ENCODE measurements around the gene SMPDL3B. TPM values are rescaled to one million over a fixed set of nuclear protein-coding genes. Genes with fewer than 3 reads are reported as not detected.

Gene SMPDL3B
- total RNA-seq, 1 experiment from 2014 or later: 51.3 TPM

DNA sequence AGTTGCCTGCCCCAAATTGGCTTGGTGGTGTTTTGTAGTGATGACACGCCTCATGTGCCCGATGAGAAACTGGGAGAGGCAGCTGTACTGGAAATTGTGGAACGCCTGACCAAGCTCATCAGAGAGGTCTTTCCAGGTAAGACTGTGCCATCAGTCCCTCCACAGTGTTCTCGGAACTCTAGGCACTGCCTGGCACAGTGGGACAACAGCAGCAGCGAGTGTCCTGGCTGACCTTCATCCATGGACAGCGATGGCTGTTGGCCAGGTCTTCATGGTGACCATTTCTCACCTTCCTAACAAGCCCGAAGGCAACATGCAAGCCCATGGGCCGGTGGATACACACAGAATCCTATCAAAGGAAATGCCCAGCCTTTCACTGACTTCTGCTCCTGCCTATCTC, 14.2 kb downstream of the SMPDL3B start:
- no peak overlapping the region for H3K4me3 Mint-ChIP-seq
- no peak for DNase-seq
- Histone ChIP-seq H3K27me3 (ENCODE audit: insufficient read depth, low read length) (no peaks in the 10 kb centered on the region), H3K79me2 (ENCODE audit: insufficient read depth, low read length) (no peaks in the 10 kb centered on the region), H3K4me2 (ENCODE audit: insufficient read depth, insufficient read length, low read length) (no peak overlapping the region), H2BK15ac (ENCODE audit: low read depth, low read length) (no peak overlapping the region), H3T11ph (ENCODE audit: low read length) (no peak overlapping the region), H3K4me1 (ENCODE audit: insufficient read depth, low read length) (no peaks in the 10 kb centered on the region), H2BK5ac (ENCODE audit: insufficient read length, low read length) (no peak overlapping the region), H3K4ac (ENCODE audit: low read depth, low read length) (no peak overlapping the region), H2BK20ac (ENCODE audit: low read depth, low read length, poor library complexity, severe bottlenecking) (no peak overlapping the region), H3K79me1 (ENCODE audit: insufficient read depth, low read depth, low read length, poor library complexity, severe bottlenecking) (no peaks in the 10 kb centered on the region), H3K14ac (ENCODE audit: insufficient read depth, low read length) (no peak overlapping the region), H2AK5ac (ENCODE audit: insufficient read length, low read length) (no peak overlapping the region), H2BK12ac (ENCODE audit: insufficient read length, low read depth, low read length) (no peak overlapping the region), H3K56ac (ENCODE audit: insufficient read length, low read depth, low read length) (no peak overlapping the region), H4K8ac (replicated peaks; ENCODE audit: insufficient read length, low read depth, low read length) (no peak overlapping the region), H2BK120ac (ENCODE audit: low read depth, low read length, poor library complexity, severe bottlenecking) (no peak overlapping the region), H3K23ac (ENCODE audit: insufficient read length, low read depth, low read length) (no peak overlapping the region), H3K9ac (ENCODE audit: extremely low read depth, insufficient read length, low read length) (no peak overlapping the region), H2AFZ (ENCODE audit: low read length) (no peak overlapping the region), H3K23me2 (ENCODE audit: insufficient read length, low read depth, low read length, poor library complexity, severe bottlenecking) (no peaks in the 10 kb centered on the region), H4K5ac (ENCODE audit: insufficient read length, low read depth, low read length) (no peak overlapping the region), H3K27ac (ENCODE audit: insufficient read length, low read depth, low read length) (no peak overlapping the region), H4K91ac (ENCODE audit: insufficient read length, low read depth, low read length) (no peak overlapping the region), H3K18ac (ENCODE audit: insufficient read length, low read depth, low read length) (no peak overlapping the region), H3K9me3 (ENCODE audit: control insufficient read depth, low read depth, low read length) (no peaks in the 10 kb centered on the region), H4K20me1 (ENCODE audit: control insufficient read depth, insufficient read depth, insufficient read length) (no peaks in the 10 kb centered on the region)
- no peak overlapping the region for H3K27ac Mint-ChIP-seq
- peaks cover 19 to 70% (median 64%) of the 10 kb centered on the region in 3 experiments; a peak in 6 of 7 replicates for H3K36me3 Mint-ChIP-seq (ENCODE audit: insufficient read depth in 1 of 3, low read depth in 3 of 3)
- no peaks in the 10 kb centered on the region for H3K4me1 Mint-ChIP-seq
- H3K9me3 Mint-ChIP-seq: no peaks in the 10 kb centered on the region
- no CpG with 5 or more reads among the region's 8 CpGs for WGBS (ENCODE audit: extremely low coverage, insufficient read length, low lambda C conversion rate)
- no peaks in the 10 kb centered on the region for H3K27me3 Mint-ChIP-seq (ENCODE audit: low read depth)
- TF ChIP-seq, protein P1, sequence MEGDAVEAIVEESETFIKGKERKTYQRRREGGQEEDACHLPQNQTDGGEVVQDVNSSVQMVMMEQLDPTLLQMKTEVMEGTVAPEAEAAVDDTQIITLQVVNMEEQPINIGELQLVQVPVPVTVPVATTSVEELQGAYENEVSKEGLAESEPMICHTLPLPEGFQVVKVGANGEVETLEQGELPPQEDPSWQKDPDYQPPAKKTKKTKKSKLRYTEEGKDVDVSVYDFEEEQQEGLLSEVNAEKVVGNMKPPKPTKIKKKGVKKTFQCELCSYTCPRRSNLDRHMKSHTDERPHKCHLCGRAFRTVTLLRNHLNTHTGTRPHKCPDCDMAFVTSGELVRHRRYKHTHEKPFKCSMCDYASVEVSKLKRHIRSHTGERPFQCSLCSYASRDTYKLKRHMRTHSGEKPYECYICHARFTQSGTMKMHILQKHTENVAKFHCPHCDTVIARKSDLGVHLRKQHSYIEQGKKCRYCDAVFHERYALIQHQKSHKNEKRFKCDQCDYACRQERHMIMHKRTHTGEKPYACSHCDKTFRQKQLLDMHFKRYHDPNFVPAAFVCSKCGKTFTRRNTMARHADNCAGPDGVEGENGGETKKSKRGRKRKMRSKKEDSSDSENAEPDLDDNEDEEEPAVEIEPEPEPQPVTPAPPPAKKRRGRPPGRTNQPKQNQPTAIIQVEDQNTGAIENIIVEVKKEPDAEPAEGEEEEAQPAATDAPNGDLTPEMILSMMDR (conservative IDR thresholded peaks at IDR 0.05): no peak
